Activated CD8-positive, alpha-beta T cell treated with anti-CD3 and anti-CD28 coated beads for 36 hours (primary cell): Measurements from ENCODE around the gene SLC22A23. TPM values are rescaled to one million over a fixed set of nuclear protein-coding genes. Genes with fewer than 3 reads are reported as not detected.

Experiments
- ATAC-seq: fragments of 200-7000 bp; cut with Tn5 transposase; one replicate; pipeline ENCODE4 v1.10.0; 2021; ENCODE audit warnings: mild to moderate bottlenecking, moderate library complexity
- CTCF ChIA-PET: fragments of 350-600 bp; sonication (Branson Sonifier 250); formaldehyde crosslinking; loops from one replicate; lab custom pipeline; 2021; ENCODE audit warnings: antibody characterized with exemption; lab: Charles Lee
- POLR2A ChIA-PET: fragments of 350-600 bp; sonication (Branson Sonifier 250); formaldehyde crosslinking; loops from one replicate; lab custom pipeline; 2021; ENCODE audit warnings: antibody characterized with exemption; lab: Charles Lee
- DNase-seq: peaks from one replicate; pipeline ENCODE4 v3.0.0-alpha.2; 2020
- H3K27ac Mint-ChIP-seq: one replicate; pipeline ENCODE4 v1.8.0; 2021; ENCODE audit warnings: mild to moderate bottlenecking, mixed read lengths
- H3K27me3 Mint-ChIP-seq: one replicate; pipeline ENCODE4 v1.8.0; 2021; ENCODE audit warnings: mixed read lengths
- H3K36me3 Mint-ChIP-seq: one replicate; pipeline ENCODE4 v1.8.0; 2021; ENCODE audit warnings: low read depth, mixed read lengths
- H3K4me1 Mint-ChIP-seq: one replicate; pipeline ENCODE4 v1.8.0; 2021; ENCODE audit warnings: low read depth, mixed read lengths
- H3K4me3 Mint-ChIP-seq: one replicate; pipeline ENCODE4 v1.8.0; 2021; ENCODE audit warnings: mild to moderate bottlenecking, moderate library complexity, mixed read lengths
- H3K9me3 Mint-ChIP-seq: one replicate; pipeline ENCODE4 v1.8.0; 2021; ENCODE audit warnings: mixed read lengths
- CTCF ChIP-seq: fragments of 200-600 bp; IDR thresholded peaks from one replicate; pipeline ENCODE4 v1.8.0; 2022; ENCODE audit warnings: antibody characterized with exemption, mild to moderate bottlenecking
- intact Hi-C: fragments of 100-400 bp; cut with micrococcal nuclease; formaldehyde crosslinking; loops from one replicate; pipeline ENCODE4 v1.10.0; 2022
- total RNA-seq, 2 experiments: library from RNA; stranded (reverse); gene quantifications; one replicate each; pipeline ENCODE4 v1.2.3, GENCODE V29; 2021

SLC22A23 gene
- total RNA-seq, 2 experiments from 2014 or later: 0.16 to 0.34 TPM

- no peak overlapping the region for H3K4me3 Mint-ChIP-seq
- ATAC-seq (no peak), DNase-seq (no peak)
- CTCF ChIA-PET: interaction anchor here (0.7 to 3.1 kb wide), 3 partner anchors 11 to 400 kb away, joined by 3 to 10 read pairs (median 3); no protein-coding TSS in a partner anchor
- H3K4me1 Mint-ChIP-seq: peaks cover 30% of the 10 kb centered on the region
- no peaks in the 10 kb centered on the region for H3K9me3 Mint-ChIP-seq
- intact Hi-C loops: no loop called here
- POLR2A ChIA-PET: no interaction called here
- H3K27me3 Mint-ChIP-seq: no peaks in the 10 kb centered on the region
- no peak for TF ChIP-seq CTCF
- H3K36me3 Mint-ChIP-seq: no peaks in the 10 kb centered on the region
- no peak overlapping the region for H3K27ac Mint-ChIP-seq
These were observed 136.5 kb downstream of the SLC22A23 start for GRCh38 chr6:3320238-3320811.

GRCh38 chr6:3319610-3320200 is 137.1 kb downstream of the SLC22A23 start:
- ChIA-PET POLR2A (no interaction called here), CTCF (interaction anchor here (0.7 to 3.1 kb wide), 3 partner anchors 11 to 401 kb away, joined by 3 to 10 read pairs (median 3); no protein-coding TSS in a partner anchor)
- intact Hi-C loops: no loop called here
- TF ChIP-seq CTCF: no peak
- Mint-ChIP-seq H3K9me3 (no peaks in the 10 kb centered on the region), H3K4me1 (peaks cover 25% of the 10 kb centered on the region), H3K36me3 (no peaks in the 10 kb centered on the region), H3K27ac (no peak overlapping the region), H3K4me3 (no peak overlapping the region), H3K27me3 (no peaks in the 10 kb centered on the region)
- no peak for ATAC-seq
- DNase-seq: no peak

GRCh38 chr6:3318821-3319540 is 137.9 kb downstream of the SLC22A23 start:
- POLR2A ChIA-PET: no interaction called here
- no peak for DNase-seq
- Mint-ChIP-seq H3K4me1 (peaks cover 19% of the 10 kb centered on the region), H3K27me3 (no peaks in the 10 kb centered on the region), H3K9me3 (no peaks in the 10 kb centered on the region), H3K4me3 (no peak overlapping the region), H3K36me3 (no peaks in the 10 kb centered on the region), H3K27ac (no peak overlapping the region)
- intact Hi-C loops: no loop called here
- no peak for TF ChIP-seq CTCF
- ATAC-seq: peak; percentile 21
- CTCF ChIA-PET: interaction anchor here (1.2 to 3.1 kb wide), 2 partner anchors 12 to 90 kb away, joined by 3 to 10 read pairs; no protein-coding TSS in a partner anchor

GRCh38 chr6:3318226-3318625 is 138.6 kb downstream of the SLC22A23 start:
- Mint-ChIP-seq H3K4me3 (no peak overlapping the region), H3K9me3 (no peaks in the 10 kb centered on the region), H3K36me3 (no peaks in the 10 kb centered on the region), H3K4me1 (peaks cover 19% of the 10 kb centered on the region), H3K27me3 (no peaks in the 10 kb centered on the region), H3K27ac (peak overlapping the region; percentile 28)
- ChIA-PET POLR2A (interaction anchor here (0.6 kb wide), 1 partner anchor 170 kb away, joined by 3 read pairs; no protein-coding TSS in a partner anchor), CTCF (no interaction called here)
- ATAC-seq: peak; percentile 98
- TF ChIP-seq CTCF: no peak
- intact Hi-C loops: no loop called here
- DNase-seq: peak; percentile 80
